ENCODE results near the gene S100G. TPM values are rescaled to one million over a fixed set of nuclear protein-coding genes. Genes with fewer than 3 reads are reported as not detected.

S100G gene
- total and polyA plus RNA-seq, 2 donors (not counting 3 experiments of a cell fraction or from before 2014, with no cell fraction given): not detected

DNA sequence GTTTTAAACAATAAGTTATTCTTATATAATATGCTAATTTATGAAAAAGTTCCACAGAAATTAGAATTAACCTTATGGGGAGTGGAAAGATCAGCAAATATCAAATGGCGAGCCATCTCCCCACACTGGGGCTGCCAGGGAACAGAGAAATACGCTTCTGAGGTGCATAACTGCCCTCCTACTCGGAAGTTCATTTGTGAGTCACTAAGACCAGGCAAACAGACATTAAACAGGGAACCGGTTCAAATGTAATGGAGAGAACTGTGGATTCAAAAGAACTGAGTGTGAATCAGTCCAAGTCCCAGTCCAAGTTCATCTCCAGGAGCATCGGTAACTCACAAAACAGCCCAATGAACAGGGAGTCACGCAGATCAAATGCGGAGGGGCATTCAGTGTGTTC, 11.4 kb upstream of the S100G start:
- FAIRE-seq (no peak), DNase-seq (ENCODE audit: low read depth, low spot score) (no peak)
- Histone ChIP-seq H3K4me1 (ENCODE audit: control insufficient read depth, extremely low read depth, insufficient read depth, low read length) (peaks cover 7% of the 10 kb centered on the region), H3K27ac (ENCODE audit: insufficient read depth, low read depth, low read length) (no peak overlapping the region), H3K27me3 (ENCODE audit: control insufficient read depth in 2 of 2, insufficient read depth in 2 of 2, low read length in 2 of 2) (no peaks in the 10 kb centered on the region), H3K4me2 (ENCODE audit: insufficient read depth, low read length) (no peak overlapping the region), H3K36me3 (ENCODE audit: control insufficient read depth in 2 of 2, extremely low read depth in 1 of 2, insufficient read depth in 2 of 2, low read length in 2 of 2) (no peaks in the 10 kb centered on the region), H4K20me1 (replicated peaks; ENCODE audit: control insufficient read depth, extremely low read depth, insufficient read depth, low read length) (no peaks in the 10 kb centered on the region), H3K9ac (replicated peaks; ENCODE audit: extremely low read depth, insufficient read depth, low read length) (no peak overlapping the region), H3K79me2 (ENCODE audit: control insufficient read depth, insufficient read depth, low read length) (no peaks in the 10 kb centered on the region), H3K9me1 (replicated peaks; ENCODE audit: control insufficient read depth, extremely low read depth, insufficient read depth, low read length) (no peaks in the 10 kb centered on the region), H2AFZ (ENCODE audit: low read depth, low read length) (no peak overlapping the region), H3K9me3 (replicated peaks; ENCODE audit: control insufficient read depth, insufficient read depth, low read length) (no peaks in the 10 kb centered on the region), H3K4me3 (replicated peaks in 1 of 3; ENCODE audit: insufficient read depth in 1 of 3, low read depth in 1 of 3, low read length in 3 of 3) (no peak overlapping the region)
- ChIA-PET CTCF (interaction anchor here (1.2 to 1.4 kb wide), 2 partner anchors 17 to 44 kb away, joined by 4 read pairs; no protein-coding TSS in a partner anchor), POLR2A (no interaction called here)
- TF ChIP-seq FOS (IDR thresholded peaks at IDR 0.05; ENCODE audit: borderline replicate concordance, insufficient read depth, low read length): no peak
- TF ChIP-seq, protein P1, sequence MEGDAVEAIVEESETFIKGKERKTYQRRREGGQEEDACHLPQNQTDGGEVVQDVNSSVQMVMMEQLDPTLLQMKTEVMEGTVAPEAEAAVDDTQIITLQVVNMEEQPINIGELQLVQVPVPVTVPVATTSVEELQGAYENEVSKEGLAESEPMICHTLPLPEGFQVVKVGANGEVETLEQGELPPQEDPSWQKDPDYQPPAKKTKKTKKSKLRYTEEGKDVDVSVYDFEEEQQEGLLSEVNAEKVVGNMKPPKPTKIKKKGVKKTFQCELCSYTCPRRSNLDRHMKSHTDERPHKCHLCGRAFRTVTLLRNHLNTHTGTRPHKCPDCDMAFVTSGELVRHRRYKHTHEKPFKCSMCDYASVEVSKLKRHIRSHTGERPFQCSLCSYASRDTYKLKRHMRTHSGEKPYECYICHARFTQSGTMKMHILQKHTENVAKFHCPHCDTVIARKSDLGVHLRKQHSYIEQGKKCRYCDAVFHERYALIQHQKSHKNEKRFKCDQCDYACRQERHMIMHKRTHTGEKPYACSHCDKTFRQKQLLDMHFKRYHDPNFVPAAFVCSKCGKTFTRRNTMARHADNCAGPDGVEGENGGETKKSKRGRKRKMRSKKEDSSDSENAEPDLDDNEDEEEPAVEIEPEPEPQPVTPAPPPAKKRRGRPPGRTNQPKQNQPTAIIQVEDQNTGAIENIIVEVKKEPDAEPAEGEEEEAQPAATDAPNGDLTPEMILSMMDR (IDR thresholded peaks at IDR 0.05; ENCODE audit: extremely low read depth in 1 of 2, insufficient read depth in 1 of 2, low read depth in 1 of 2, low read length in 2 of 2): no peak
- TF ChIP-seq POLR2A (IDR thresholded peaks at IDR 0.05; ENCODE audit: low read depth, low read length): no peak
- TF ChIP-seq POLR2AphosphoS5 (IDR thresholded peaks at IDR 0.05; ENCODE audit: insufficient read depth, low read depth, low read length): no peak
- no peak for TF ChIP-seq EZH2 (IDR thresholded peaks at IDR 0.05; ENCODE audit: borderline replicate concordance, low read depth, low read length, severe bottlenecking)
- TF ChIP-seq MYC (IDR thresholded peaks at IDR 0.05; ENCODE audit: low read depth, low read length): no peak
- TF ChIP-seq JUN (IDR thresholded peaks at IDR 0.05; ENCODE audit: borderline replicate concordance, insufficient read depth, insufficient read length, low read depth): no peak
- TF ChIP-seq GATA2 (IDR thresholded peaks at IDR 0.05; ENCODE audit: insufficient read depth, insufficient read length, low read depth, low read length): no peak
- TF ChIP-seq MAX (IDR thresholded peaks at IDR 0.05; ENCODE audit: insufficient read depth, insufficient read length): no peak
- no TSS peak for BruUV-seq (replicated peaks)
- dilution Hi-C loops (cut with MboI; ENCODE audit: extremely low pct_ligation_motif_present, low sequenced_read_pairs): no loop called here
- intact Hi-C loops (cut with micrococcal nuclease): no loop called here
